Measurements from ENCODE around the gene SCT.

SCT gene

GRCh38 chr11:587978-588380 is 39.0 kb downstream of the SCT start:
- peak; percentile 35 to 47 for DNase-seq (ENCODE audit: low read depth in 2 of 2)

GRCh38 chr11:587546-587945 is 39.4 kb downstream of the SCT start:
- DNase-seq (ENCODE audit: low read depth in 2 of 2), result no peak

GRCh38 chr11:586376-587316 is 40.3 kb downstream of the SCT start:
- no peak for DNase-seq (ENCODE audit: low read depth in 2 of 2)

GRCh38 chr11:584287-584686 is 42.7 kb downstream of the SCT start:
- DNase-seq (ENCODE audit: low read depth in 2 of 2), result no peak

- no peak for DNase-seq (ENCODE audit: low read depth in 2 of 2)
These were observed 45.2 kb downstream of the SCT start for GRCh38 chr11:581752-582151.

GRCh38 chr11:581342-581741 is 45.6 kb downstream of the SCT start:
- DNase-seq (ENCODE audit: low read depth in 2 of 2), result no peak

- no peak for DNase-seq (ENCODE audit: low read depth in 2 of 2)
These were observed 47.0 kb downstream of the SCT start for GRCh38 chr11:579830-580601.

- no peak for DNase-seq (ENCODE audit: low read depth in 2 of 2)
These were observed 48.5 kb downstream of the SCT start for GRCh38 chr11:578276-579035.

- DNase-seq (ENCODE audit: low read depth in 2 of 2), result no peak
These were observed 49.4 kb downstream of the SCT start for GRCh38 chr11:577611-577894.

GRCh38 chr11:576811-577610 is 50.0 kb downstream of the SCT start:
- no peak for DNase-seq (ENCODE audit: low read depth in 2 of 2)

Data from stimulated activated CD8-positive, alpha-beta memory T cell treated with anti-CD3 and anti-CD28 coated beads, Interleukin-2, amount 100 ng/mL, for 1 hour (primary cell).